Karpas-422 (cell line): ENCODE measurements around the gene CACNA1E. TPM values are rescaled to one million over a fixed set of nuclear protein-coding genes. Genes with fewer than 3 reads are reported as not detected.

Experiments used
- DNase-seq: peaks from one replicate; pipeline ENCODE4 v3.0.0-alpha.2; 2015
- H2AFZ ChIP-seq: fragments of 200-600 bp; sonication (generic); 2 replicates; pipeline ENCODE4 v1.6.1; 2014; ENCODE audit warnings: antibody characterized with exemption, low read length, mixed read lengths
- H3K27ac ChIP-seq: fragments of 200-600 bp; sonication (generic); 2 replicates; pipeline ENCODE4 v1.5.1; 2014; ENCODE audit warnings: mild to moderate bottlenecking, low read length, moderate library complexity
- H3K27me3 ChIP-seq: fragments of 200-600 bp; sonication (generic); 2 replicates; pipeline ENCODE4 v1.6.1; 2014; ENCODE audit warnings: low read length, mixed read lengths
- H3K36me3 ChIP-seq: fragments of 200-600 bp; sonication (generic); 2 replicates; pipeline ENCODE4 v1.6.1; 2014; ENCODE audit warnings: low read length, mixed read lengths; ENCODE audit not compliant: insufficient read depth
- H3K4me1 ChIP-seq: fragments of 200-600 bp; sonication (generic); 2 replicates; pipeline ENCODE4 v1.6.1; 2014; ENCODE audit warnings: mild to moderate bottlenecking, low read length, mixed read lengths
- H3K4me2 ChIP-seq: fragments of 200-600 bp; sonication (generic); 2 replicates; pipeline ENCODE4 v1.6.1; 2014; ENCODE audit warnings: low read length, low read depth, mild to moderate bottlenecking; ENCODE audit not compliant: poor library complexity, severe bottlenecking
- H3K4me3 ChIP-seq: fragments of 200-600 bp; sonication (generic); 2 replicates; pipeline ENCODE4 v1.5.1; 2014; ENCODE audit warnings: mild to moderate bottlenecking, antibody characterized with exemption, low read length, mixed read lengths
- H3K79me2 ChIP-seq: fragments of 200-600 bp; sonication (generic); 2 replicates; pipeline ENCODE4 v1.6.1; 2014; ENCODE audit warnings: mild to moderate bottlenecking, low read length, mixed read lengths
- H3K9ac ChIP-seq: fragments of 200-600 bp; sonication (generic); 2 replicates; pipeline ENCODE4 v1.6.0; 2014; ENCODE audit warnings: low read length
- H3K9me2 ChIP-seq: fragments of 200-600 bp; sonication (generic), shearing (Covaris generic); replicated peaks from 2 replicates; pipeline ENCODE4 v1.6.0; 2014; ENCODE audit warnings: mild to moderate bottlenecking, low read length, moderate library complexity; ENCODE audit not compliant: insufficient read depth
- H3K9me3 ChIP-seq: fragments of 300-700, 200-600 bp; sonication (generic); 2 replicates; pipeline ENCODE4 v1.6.1; 2014; ENCODE audit warnings: low read length, mixed read lengths
- H4K20me1 ChIP-seq: fragments of 200-600 bp; sonication (generic); 2 replicates; pipeline ENCODE4 v1.6.1; 2014; ENCODE audit warnings: mild to moderate bottlenecking, antibody characterized with exemption, low read length, low read depth; ENCODE audit not compliant: insufficient read depth
- total RNA-seq: library from RNA; depleted of rRNA; stranded (reverse); fragments of >200 nt; shearing (Covaris generic); gene quantifications from 2 replicates; pipeline ENCODE4 v1.2.3, GENCODE V29; 2014; ENCODE audit warnings: low replicate concordance

Gene CACNA1E
- total RNA-seq, 1 experiment from 2014 or later: not detected

DNA sequence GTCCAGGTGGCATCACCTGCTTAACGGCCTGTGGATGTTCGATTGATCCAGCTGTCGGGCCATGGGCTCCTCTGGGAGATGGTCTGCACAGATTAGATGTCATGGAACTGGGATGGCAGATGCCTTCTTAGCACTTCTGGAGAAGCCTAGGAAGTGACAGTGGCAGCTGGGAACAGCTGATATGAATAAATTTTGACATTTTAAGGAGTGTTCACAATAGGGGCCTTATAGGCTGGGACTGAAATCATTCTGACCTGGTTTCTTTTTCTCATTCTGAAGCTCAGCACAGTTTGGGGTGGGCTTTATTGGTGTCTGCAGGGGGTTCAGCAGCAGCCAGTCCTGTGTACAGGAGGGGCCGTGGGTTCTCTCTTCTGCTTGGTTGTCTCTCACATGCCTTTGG lies 175.3 kb downstream of the CACNA1E start:
- H3K9me2 ChIP-seq: no peaks in the 10 kb centered on the region
- DNase-seq: no peak
- H3K27me3 ChIP-seq: no peaks in the 10 kb centered on the region
- H3K4me2 ChIP-seq: no peak overlapping the region
- no peak overlapping the region for H3K4me3 ChIP-seq
- no peak overlapping the region for H3K27ac ChIP-seq
- H3K4me1 ChIP-seq: no peaks in the 10 kb centered on the region
- H2AFZ ChIP-seq: no peak overlapping the region
- H3K36me3 ChIP-seq: no peaks in the 10 kb centered on the region
- H3K79me2 ChIP-seq: no peaks in the 10 kb centered on the region
- H4K20me1 ChIP-seq: no peaks in the 10 kb centered on the region
- no peaks in the 10 kb centered on the region for H3K9me3 ChIP-seq
- H3K9ac ChIP-seq: no peak overlapping the region

DNA sequence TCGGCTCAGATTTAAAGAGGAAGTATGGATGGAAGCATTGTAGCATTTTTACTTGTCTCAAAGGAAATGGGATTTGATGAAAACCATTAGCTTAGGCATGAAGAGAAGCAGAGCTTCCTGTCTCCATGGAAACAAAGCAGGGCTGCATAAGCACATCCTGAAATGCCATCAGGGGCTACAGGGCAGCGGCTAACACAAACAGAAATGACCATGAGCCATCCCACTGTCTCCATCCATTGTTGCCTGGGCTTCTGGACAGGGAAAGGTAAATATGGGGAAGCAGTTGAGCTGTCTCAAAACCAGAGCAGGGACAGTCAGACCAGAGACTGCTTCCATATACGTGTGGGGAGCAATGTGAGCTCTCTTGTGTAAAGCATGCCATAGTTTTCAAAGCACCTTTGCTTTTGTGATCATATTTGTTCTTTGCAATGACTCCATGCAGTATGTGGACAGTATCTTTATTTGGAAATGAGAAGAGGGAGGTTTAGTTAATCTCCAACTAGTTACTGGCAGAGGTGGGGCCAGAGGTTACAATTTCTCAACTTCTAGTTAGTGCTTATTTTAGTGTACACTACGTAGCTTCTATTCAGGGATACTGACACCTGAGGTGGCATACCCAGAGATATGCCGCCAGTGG lies 176.1 kb downstream of the CACNA1E start:
- Histone ChIP-seq H3K9me3 (no peaks in the 10 kb centered on the region), H3K9me2 (no peaks in the 10 kb centered on the region), H4K20me1 (no peaks in the 10 kb centered on the region), H3K4me1 (no peaks in the 10 kb centered on the region), H3K27me3 (no peaks in the 10 kb centered on the region), H3K79me2 (no peaks in the 10 kb centered on the region), H3K36me3 (no peaks in the 10 kb centered on the region), H3K4me2 (no peak overlapping the region), H2AFZ (no peak overlapping the region), H3K4me3 (no peak overlapping the region), H3K27ac (no peak overlapping the region), H3K9ac (no peak overlapping the region)
- DNase-seq: no peak

DNA sequence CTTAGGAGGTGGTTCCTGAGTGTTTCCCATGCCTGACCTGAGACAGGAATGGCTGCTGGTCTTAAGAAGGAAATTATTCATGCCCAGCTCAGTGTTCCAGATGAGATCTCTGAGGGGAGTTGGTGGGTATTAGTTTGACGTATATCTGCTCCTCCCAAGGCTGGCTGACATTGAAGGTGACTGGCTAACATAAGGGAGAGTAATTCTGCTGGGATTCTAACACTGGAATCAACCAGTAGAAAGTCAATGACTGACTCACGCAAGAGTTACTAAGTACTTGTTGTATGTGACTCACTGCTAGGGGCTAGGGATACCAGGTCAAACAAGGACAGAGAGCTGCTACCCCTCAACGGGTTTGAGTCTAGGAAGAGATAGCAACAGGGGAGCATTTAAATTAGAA lies 177.3 kb downstream of the CACNA1E start:
- Histone ChIP-seq H3K4me2 (no peak overlapping the region), H3K36me3 (no peaks in the 10 kb centered on the region), H2AFZ (no peak overlapping the region), H3K4me1 (no peaks in the 10 kb centered on the region), H3K9me3 (no peaks in the 10 kb centered on the region), H3K79me2 (no peaks in the 10 kb centered on the region), H3K27ac (no peak overlapping the region), H4K20me1 (no peaks in the 10 kb centered on the region), H3K27me3 (no peaks in the 10 kb centered on the region), H3K4me3 (no peak overlapping the region), H3K9me2 (no peaks in the 10 kb centered on the region), H3K9ac (no peak overlapping the region)
- no peak for DNase-seq

DNA sequence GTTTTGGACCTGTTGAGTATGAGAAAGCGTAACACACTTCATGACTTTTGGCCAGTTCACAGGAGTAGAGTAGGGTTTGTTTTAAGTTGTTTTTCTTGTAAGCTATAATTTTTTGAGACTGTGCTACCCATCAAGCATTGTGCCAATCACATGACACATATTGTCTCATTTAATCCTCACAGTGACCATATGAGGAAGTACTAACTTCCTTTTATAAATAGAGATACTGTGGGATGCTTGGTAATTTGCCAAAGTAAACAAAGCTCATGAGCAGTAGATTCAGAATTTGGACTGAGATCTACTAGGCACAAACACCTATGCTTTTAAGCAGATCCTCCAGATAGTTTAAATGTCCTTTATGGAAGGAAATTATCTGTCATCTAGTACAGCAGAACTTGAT lies 178.3 kb downstream of the CACNA1E start:
- Histone ChIP-seq H3K36me3 (no peaks in the 10 kb centered on the region), H3K4me3 (no peak overlapping the region), H3K9me2 (no peaks in the 10 kb centered on the region), H3K9me3 (no peaks in the 10 kb centered on the region), H4K20me1 (no peaks in the 10 kb centered on the region), H3K27me3 (no peaks in the 10 kb centered on the region), H3K79me2 (no peaks in the 10 kb centered on the region), H3K4me2 (no peak overlapping the region), H2AFZ (no peak overlapping the region), H3K9ac (no peak overlapping the region), H3K4me1 (no peaks in the 10 kb centered on the region), H3K27ac (no peak overlapping the region)
- DNase-seq: no peak

DNA sequence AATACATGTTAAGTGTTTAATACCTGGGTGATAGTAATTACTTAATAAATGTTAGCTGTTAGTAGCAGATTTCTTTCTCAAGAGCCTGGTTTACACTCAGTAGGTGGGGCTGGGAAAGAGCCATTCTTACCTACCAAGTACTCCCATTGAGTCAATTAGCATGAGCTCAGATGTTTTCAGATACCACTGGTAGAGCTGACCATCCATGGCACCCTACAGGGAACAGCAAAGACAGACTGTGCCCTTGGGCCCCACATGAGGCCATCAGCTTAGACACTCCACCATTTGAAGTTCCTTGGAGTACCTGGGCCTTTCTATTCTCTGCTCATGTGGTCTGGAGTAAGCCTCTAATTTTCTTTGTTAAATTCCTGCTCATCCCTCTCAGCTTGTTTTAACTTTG lies 179.3 kb downstream of the CACNA1E start:
- no peak overlapping the region for H2AFZ ChIP-seq
- H3K27ac ChIP-seq: no peak overlapping the region
- H4K20me1 ChIP-seq: no peaks in the 10 kb centered on the region
- H3K27me3 ChIP-seq: no peaks in the 10 kb centered on the region
- no peaks in the 10 kb centered on the region for H3K4me1 ChIP-seq
- no peaks in the 10 kb centered on the region for H3K79me2 ChIP-seq
- no peak overlapping the region for H3K4me2 ChIP-seq
- H3K9me2 ChIP-seq: no peaks in the 10 kb centered on the region
- no peak for DNase-seq
- H3K36me3 ChIP-seq: no peaks in the 10 kb centered on the region
- H3K4me3 ChIP-seq: no peak overlapping the region
- no peak overlapping the region for H3K9ac ChIP-seq
- H3K9me3 ChIP-seq: no peaks in the 10 kb centered on the region

DNA sequence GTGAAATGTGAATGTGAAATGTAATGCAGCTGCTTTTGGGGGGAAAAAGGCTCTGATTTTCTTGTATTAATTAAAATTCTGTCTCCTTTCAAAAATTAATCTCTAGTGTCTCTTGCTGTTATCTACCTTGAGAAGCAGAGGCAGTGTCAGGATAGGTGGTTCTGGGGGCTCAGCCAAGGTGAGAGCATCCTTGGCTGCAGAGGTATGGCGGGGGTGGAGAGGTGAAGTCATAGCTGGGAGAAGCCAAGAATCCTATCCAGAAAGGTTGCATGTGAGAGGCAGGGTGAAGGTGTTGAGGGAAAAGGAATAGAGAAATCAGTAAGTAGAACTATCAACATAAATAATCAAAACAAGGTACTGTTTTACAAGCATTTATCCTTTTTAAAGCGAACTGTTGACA lies 181.2 kb downstream of the CACNA1E start:
- Histone ChIP-seq H3K4me3 (no peak overlapping the region), H3K9me3 (no peaks in the 10 kb centered on the region), H2AFZ (no peak overlapping the region), H3K27me3 (no peaks in the 10 kb centered on the region), H3K4me1 (no peaks in the 10 kb centered on the region), H3K36me3 (no peaks in the 10 kb centered on the region), H4K20me1 (no peaks in the 10 kb centered on the region), H3K9ac (no peak overlapping the region), H3K4me2 (no peak overlapping the region), H3K79me2 (no peaks in the 10 kb centered on the region), H3K27ac (no peak overlapping the region), H3K9me2 (no peaks in the 10 kb centered on the region)
- DNase-seq: no peak

DNA sequence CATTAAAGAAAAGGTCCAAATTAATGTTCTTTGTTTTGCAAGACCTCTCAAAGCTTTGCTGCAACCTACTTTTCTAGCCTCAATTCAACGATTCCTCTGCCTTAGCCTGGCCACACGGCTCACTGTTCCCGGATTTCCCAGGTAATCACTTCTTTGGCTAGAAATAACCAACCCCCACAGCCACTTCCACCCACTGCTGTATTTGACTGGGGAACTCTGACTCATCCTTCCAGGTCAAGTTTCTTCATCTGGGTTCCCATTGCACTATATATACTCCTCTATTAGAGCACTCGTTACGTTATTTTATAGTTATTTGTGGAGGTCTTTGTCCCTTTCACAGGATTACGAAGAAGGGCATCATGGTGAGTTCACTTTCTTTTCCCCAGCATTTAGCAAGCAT lies 185.9 kb downstream of the CACNA1E start:
- no peak for DNase-seq
- no peak overlapping the region for H3K27ac ChIP-seq
- H2AFZ ChIP-seq: no peak overlapping the region
- H3K4me3 ChIP-seq: no peak overlapping the region
- H4K20me1 ChIP-seq: no peaks in the 10 kb centered on the region
- no peaks in the 10 kb centered on the region for H3K9me2 ChIP-seq
- no peaks in the 10 kb centered on the region for H3K4me1 ChIP-seq
- H3K9ac ChIP-seq: no peak overlapping the region
- H3K9me3 ChIP-seq: no peaks in the 10 kb centered on the region
- H3K36me3 ChIP-seq: no peaks in the 10 kb centered on the region
- H3K79me2 ChIP-seq: no peaks in the 10 kb centered on the region
- no peak overlapping the region for H3K4me2 ChIP-seq
- H3K27me3 ChIP-seq: no peaks in the 10 kb centered on the region

DNA sequence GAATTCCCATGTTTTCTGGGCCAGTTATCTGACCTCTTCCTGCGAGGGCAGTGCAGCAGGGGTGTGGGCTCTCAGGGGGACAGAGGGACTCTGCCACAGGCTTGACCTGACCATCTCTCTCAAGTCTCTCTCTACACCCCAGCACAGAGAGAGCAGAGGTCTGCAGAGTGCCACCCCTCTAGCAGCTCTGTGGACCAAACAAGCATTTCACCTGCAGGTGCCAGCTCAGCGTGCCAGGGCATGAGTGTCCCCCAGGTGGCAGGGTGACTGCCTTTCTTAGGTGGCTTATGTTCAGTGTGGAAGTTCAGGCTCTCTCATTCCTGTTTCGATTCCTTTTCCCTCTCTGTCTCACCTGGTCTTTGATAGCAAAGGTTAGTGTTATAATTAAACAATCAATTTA lies 191.3 kb downstream of the CACNA1E start:
- no peak for DNase-seq
- Histone ChIP-seq H3K79me2 (no peaks in the 10 kb centered on the region), H2AFZ (no peak overlapping the region), H3K4me2 (no peak overlapping the region), H3K4me3 (no peak overlapping the region), H3K9me3 (no peaks in the 10 kb centered on the region), H3K9ac (no peak overlapping the region), H3K27me3 (no peaks in the 10 kb centered on the region), H3K9me2 (no peaks in the 10 kb centered on the region), H3K36me3 (no peaks in the 10 kb centered on the region), H3K27ac (no peak overlapping the region), H3K4me1 (no peaks in the 10 kb centered on the region), H4K20me1 (no peaks in the 10 kb centered on the region)
